HG03139 (cell line): Measurements from ENCODE around the gene IRAK2.
"Not testable (repeated sequence)": the region's sequence is repeated elsewhere in the genome, so short reads cannot be mapped to it uniquely, and the experiment has no call there.

ENCODE experiments used
- ATAC-seq: cut with Tn5 transposase; IDR thresholded peaks from one replicate; pipeline ENCODE4 v1.9.1; 2021; ENCODE audit not compliant: unreplicated experiment

The IRAK2 gene

DNA sequence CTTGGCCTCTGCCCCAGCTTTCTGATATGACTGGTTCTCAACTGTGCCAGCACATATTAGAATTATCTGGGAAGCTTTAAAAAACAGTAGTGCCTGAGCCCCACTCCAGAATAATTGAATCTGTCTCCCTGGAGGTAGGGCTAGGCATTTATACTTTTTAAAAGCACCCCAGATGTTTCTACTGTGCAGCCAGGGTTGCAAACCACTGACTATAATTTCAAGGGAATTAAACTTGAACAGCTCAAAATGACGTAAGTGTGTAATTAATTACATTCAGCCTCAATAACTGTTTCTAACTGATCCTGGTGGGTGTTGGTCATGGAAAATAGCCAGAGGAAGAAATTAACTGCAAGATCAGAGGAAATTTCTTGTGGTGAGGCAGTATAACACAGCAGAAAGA, 4.4 kb upstream of the IRAK2 start:
- ATAC-seq, result no peak

DNA sequence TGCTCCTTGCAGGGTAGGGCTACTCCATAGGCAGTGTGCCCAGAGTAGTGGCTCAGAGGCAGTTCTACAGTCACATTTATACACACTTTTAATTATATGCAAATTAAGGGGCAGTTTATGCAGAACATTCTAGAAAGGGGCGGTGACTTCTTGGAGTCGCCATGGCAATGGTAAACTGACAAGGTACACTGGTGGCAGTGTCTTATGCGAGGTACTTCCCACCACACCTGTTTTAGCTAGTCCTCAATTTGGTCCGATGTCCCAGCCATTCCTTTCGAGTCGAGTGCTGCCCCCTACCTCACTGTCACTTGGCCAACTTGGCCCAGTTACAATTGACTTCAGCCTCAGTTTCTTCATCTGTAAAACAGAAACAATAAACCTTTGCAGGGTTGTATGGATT, 3.8 kb upstream of the IRAK2 start:
- no peak for ATAC-seq

DNA sequence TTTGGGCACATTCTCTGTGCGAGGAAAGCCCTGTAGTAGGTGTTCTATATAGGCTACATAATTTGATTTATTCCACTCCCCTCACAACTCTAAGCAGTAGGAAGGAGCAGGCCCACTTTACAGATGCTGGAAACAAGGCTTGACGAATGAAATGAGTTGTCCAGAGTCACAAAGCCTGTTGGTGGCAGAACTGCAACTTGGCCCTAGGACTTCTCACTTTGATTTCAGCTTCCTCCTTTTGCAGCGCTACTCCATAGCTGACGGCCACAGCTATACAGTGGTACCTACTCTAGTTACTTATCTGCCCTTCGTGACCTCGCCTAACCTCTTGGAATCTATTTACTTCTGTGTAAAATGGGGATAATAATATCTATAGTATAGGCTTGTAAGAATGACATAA, 2.5 kb upstream of the IRAK2 start:
- ATAC-seq, result no peak

DNA sequence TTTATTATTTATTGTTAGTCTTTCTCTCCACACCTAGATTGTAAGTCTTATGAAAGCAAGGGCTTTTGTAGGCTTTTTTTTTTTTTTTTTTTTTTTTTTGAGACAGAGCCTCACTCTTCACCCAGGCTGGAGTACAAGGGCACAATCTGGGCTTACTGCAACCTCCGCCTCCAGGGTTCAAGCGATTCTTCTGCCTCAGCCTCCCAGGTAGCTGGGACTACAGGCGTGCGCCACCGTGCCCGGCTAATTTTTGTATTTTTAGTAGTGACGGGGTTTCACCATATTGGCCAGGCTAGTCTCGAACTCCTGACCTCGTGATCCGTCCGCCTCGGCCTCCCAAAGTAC, 546 bp upstream of the IRAK2 start:
- not testable (repeated sequence) for ATAC-seq

DNA sequence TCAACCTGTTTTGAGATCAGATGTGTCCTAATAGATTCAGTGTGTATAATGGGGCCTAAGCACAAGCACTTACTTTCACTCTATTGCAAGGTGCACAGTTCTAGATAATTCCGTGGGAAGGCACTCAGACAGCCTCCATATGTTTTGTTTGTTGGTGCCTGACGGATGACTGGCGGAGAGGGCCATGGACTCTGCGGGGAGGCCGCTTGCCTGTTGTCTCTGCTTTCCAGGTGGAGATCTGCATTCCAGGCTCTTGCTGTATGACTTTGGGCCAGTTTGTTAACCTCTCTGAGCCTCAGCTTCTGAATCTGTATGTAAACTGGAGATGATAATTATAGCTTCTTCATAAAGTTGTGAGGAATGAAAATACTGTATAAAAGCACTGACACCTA, 1.5 kb downstream of the IRAK2 start:
- ATAC-seq, result no peak

DNA sequence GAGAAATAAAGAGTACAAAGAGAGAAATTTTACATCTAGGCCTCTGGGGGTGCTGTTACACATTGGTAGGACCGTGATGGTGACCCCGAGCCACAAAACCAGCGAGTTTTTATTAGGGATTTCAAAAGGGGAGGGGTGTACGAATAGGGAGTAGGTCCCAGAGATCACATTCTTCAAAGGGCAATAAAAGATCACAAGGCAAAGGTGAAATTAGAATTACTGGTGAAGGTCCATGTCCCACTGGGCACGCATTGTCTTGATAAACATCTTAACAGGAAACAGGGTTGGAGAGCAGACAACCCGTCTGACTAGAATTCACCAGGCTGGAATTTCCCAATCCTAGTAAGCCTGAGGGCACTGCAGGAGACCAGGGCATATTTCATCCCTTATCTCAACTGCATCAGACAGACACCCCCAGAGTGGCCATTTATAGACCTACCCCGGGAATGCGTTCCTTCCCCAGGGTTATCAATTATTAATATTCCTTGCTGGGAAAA, 4.3 kb downstream of the IRAK2 start:
- ATAC-seq, result no peak

DNA sequence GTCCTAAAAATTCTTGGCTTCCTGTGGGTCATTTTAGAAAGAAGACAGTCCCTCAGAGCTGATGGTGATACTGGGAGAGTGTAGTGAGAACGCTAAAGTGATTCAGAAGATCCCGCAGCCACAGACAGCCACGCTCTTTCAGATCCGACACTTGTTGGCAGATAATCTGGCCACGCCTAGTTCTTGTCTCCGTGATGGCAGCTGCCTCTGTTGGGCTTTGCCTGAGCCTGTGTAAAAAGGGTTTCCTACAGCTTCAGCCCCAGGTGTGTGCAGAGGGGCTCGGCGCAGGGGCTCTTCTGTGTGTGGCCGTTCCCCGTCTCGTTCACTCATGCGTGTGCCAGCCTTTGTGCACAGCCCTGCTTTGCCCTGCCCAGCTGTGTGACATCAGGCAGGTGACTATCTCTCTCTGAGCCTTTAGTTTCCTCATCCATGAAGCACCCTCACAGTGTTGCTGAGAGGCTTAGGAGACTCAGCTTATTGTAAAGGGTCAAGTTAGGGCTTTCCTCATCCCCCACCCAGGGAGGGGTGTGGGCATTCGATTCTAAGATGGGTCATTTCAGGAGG, 6.3 kb downstream of the IRAK2 start:
- no peak for ATAC-seq

DNA sequence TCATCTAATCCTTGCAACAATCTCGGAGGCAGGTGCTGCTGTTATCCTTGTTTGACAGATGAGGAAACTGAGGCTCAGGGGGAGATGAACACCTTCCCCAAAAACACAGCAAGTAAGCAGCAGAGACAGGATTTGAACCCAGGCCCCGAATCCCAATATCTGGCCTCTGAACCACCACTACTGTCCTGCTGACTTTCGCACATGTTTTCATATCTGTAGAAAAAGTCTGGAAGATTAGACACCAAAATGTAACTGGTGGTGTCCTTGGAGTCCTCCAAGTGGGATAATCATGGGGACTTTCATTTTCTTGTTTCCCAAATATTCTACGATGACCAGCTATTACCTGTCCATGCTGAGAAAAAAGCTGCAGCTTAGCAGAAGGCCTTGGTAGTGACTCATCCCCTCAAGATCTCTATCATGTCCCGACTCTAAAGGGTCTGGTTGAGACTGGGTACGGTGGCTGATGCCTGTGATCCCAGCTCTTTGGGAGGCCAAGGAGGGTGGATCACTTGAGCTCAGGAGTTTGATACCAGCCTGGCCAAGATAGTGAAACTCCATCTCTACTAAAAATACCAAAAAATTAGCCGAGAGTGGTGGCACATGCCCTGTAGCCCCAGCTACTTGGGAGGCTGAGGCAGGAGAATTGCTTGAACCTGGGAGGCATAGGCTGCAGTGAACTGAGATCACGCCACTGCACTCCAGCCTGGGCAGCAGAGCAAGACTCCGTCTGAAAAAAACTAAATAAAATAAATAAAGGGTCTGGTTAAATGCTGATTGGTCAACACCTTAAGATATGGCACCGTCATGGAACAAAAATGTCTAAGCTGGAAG, 8.6 kb downstream of the IRAK2 start:
- no peak for ATAC-seq

DNA sequence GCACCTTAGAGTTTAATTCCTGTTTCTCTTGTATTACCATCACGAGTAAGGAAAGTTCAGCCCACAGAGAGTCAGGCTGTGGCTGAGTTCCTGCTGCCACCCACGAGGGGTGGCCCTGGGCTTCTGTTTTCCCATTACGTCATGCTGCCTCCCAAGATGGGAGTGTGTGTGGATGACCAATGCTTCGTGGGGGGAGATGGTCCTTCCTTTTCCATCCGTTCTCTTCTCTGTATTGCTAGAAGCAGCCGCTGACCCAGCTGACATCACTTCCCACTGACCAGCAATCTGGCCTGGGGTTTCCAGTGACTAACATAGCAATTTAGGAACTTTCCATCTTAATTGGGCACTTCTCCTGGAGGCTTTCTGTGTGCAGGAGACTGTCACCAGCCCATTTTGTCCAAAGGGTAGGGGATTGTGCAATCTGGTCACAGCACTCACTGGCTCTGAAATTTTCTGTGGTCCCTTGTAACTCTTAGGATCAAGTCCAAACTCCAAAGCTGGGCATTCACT, 9.3 kb downstream of the IRAK2 start:
- no peak for ATAC-seq

DNA sequence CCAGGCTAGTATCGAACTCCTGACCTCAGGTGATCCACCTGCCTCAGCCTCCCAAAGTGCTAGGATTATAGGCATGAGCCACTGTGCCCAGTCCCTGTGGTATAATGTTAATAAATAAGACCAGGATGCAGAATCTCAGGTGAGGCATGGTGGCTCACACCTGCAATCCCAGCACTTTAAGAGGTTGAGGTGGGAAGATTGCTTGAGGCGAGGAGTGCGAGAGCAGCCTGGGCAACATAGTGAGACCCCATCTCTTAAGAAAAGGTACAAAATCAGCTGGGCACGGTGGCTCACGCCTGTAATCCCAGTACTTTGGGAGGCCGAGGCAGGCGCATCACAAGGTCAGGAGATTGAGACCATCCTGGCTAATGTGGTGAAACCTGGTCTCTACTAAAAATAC, 10.6 kb downstream of the IRAK2 start:
- not testable (repeated sequence) for ATAC-seq

DNA sequence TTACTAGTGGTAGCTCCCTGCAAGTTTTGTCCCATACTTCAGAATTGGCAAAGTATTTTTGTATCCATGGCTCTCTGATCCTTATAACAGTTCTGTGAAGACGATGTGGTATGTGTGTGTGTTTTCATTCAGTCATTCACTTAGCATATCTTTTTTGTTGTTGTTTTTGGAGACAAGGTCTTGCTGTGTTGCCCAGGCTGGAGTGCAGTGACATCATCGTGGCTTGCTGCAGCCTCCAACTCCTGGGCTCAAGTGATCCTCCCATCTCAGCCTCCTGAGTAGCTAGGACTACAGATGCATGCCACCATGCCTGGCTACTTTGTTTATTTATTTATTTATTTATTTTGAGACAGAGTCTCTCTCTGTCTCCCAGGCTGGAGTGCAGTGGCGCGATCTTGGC, 11.4 kb downstream of the IRAK2 start:
- ATAC-seq, result not testable (repeated sequence)

DNA sequence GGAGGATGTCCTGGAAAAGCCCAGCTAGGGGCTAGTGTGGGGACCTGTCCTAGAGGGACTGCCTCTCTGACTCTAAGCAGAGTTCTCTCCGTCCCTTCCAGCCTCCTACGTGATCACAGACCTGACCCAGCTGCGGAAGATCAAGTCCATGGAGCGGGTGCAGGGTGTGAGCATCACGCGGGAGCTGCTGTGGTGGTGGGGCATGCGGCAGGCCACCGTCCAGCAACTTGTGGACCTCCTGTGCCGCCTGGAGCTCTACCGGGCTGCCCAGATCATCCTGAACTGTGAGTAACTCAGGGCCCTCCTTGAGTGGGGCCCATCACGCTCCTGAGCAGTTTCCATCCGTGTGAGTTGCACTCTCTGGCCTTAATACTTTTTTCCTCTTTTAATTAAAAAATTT, 13.0 kb downstream of the IRAK2 start:
- no peak for ATAC-seq

DNA sequence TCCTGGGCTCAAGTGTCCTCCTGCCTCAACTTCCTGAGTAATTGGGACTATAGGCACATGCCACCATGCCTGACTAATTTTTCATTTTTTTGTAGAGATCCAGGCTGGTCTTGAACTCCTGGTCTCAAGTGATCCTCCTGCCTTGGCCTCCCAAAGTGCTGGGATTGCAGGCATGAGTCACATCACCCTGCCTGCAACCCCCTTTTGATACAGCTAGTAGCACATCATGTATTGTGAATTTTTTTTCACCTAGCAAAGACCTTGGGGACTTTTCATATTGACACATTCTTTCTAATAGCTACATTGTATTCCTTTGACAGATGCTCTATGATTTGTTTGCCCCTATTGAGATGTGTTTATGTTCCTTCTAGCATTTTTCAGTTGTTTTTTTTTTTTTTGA, 14.2 kb downstream of the IRAK2 start:
- no peak for ATAC-seq

DNA sequence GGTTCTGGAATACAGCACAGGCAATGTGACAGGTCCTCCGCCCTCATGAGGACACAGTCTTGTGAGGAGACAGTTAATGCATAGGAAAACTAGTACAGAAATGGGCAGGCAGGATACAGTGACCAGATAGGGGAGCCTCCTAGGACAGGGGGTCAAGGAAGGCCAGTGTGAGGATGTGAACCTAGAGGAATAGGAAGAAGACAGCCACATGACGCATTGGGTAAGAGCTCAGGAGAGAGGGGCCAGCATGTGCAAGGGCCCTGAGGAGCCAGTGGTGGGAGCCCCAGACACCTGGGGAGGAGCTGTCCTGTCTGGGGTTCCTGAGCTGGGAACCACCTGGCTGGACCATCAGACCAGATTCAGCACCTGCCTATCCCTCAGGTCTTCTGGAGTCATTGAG, 15.6 kb downstream of the IRAK2 start:
- ATAC-seq, result no peak

DNA sequence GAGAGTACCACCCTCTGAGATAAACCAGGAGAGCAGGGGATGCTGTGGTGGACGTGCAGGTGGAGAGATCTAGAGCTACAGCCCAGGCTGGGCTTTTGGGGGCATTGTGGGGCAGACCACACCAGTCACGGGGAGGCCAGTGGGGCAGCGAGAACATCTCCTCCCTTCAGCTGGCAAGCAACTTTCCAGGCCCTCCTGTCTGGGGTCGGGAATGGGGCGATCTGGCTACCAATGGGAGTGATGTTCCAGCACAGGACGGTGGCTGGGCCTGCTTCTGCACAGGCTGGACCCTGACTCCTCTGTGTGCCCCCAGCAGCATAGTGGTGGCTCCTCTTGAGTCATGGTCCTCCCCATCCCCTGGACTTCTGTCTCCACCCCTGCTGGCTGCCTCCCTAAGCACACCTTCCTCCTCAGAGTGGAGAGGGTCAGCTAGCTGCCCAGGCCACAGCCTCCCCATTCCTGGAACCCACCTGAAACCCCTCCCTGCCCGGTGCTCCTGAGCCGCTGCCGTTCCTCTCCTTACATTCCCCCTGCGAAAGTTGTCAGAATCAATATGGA, 16.1 kb downstream of the IRAK2 start:
- no peak for ATAC-seq

DNA sequence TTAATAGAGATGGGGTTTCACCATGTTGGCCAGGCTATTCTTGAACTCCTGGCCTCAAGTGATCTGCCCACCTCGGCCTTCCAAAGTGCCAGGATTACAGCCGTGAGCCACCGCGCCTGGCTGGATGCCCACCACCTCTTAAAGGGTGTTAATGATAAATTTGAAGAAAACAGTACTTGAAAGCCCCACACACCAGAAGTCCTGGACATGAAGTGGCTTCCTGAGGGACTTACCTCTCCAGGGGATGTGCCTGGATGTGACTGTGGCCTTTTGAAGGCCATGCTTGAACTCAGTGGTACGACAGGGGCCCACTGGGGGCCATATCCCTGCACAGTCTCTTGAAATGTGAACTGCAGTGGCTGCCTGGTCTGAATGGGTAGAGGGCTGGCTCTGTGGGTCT, 18.2 kb downstream of the IRAK2 start:
- ATAC-seq, result no peak

DNA sequence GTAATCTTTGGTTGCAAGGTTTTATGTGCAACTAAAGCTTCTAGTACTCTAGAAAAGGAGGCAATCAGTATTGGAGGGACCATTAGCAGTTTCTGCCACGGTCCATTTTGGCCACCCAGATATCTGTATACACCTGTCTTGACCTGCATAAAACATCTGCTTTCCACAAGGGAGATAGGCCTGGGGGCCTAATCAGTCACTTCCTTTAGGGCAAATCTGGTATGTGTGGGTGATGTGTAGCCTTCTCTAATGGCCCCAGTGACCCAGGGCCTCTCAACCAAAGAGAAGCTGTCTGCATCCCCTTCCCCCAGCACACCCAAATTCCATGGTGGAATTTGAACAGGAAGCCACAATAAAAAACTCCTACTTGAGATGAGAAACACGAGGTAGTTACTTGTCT, 19.5 kb downstream of the IRAK2 start:
- ATAC-seq, result no peak

DNA sequence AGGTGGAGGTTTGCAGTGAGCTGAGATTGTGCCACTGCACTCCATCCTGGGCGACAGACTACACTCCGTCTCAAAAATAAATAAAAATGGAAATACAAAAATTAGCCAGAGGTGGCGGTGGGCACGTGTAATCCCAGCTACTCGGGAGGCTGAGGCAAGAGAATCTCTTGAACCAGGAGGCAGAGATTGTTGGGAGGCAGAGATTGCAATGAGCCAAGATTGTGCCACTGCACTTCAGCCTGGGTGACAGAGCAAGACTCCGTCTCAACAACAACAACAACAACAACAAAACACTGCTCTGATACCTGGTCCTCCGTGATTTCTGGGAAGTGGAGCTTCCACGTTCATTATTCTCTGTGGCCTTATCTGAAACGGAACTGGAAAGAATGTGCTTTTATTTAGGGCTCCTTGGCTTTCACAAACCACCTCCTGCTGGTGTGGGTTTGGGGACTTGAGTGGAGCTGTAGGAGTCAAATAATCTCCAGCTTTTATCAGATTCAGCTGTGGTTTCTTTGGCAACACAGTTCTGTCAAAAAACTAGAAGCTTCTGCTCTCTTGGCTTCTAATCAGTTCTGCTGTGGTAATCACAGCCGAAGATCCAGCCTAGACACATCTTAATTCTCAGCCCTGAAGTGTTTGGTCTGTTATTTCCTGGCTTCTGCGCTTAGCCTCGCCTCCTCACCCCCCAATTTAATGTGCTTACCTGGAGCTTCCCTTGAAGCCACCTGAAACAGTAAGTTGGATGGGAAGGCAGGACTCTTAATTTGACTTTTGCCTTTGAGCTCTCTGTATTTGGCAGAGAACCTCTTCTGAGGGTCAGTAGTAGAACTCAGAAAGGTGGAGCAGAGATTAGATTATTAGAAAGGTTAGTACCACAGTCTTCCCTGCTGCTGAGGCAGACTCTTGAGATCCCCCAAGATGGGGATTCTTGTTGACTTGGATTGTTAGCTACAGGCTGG, 21.4 kb downstream of the IRAK2 start:
- no peak for ATAC-seq

DNA sequence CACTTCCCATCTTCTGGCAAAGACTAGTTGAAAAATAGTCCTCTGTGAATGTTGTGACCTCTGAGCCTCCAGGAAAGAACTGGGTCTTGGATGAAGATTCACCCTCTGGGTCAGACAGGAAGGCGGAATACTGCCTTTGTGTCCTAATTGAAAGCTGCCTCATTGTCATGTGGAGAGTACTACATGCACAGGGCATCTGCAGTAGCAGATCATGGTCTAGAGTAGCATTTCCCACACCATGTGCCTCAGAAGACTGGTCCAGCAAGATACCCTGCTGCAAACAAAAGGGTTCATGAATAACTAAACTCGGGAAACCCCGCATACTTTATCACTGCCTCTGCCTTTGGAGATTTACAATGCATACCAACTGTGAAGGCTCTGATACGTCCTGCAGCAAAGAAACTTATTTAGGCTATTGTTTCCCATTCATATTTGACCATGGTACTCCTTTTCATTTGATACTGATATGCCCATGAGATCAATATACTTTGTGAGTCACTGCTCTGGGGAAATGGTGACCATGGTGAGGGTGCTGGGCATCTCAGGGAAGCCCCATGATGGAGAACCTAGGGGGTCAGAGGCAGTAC, 22.7 kb downstream of the IRAK2 start:
- ATAC-seq, result no peak

DNA sequence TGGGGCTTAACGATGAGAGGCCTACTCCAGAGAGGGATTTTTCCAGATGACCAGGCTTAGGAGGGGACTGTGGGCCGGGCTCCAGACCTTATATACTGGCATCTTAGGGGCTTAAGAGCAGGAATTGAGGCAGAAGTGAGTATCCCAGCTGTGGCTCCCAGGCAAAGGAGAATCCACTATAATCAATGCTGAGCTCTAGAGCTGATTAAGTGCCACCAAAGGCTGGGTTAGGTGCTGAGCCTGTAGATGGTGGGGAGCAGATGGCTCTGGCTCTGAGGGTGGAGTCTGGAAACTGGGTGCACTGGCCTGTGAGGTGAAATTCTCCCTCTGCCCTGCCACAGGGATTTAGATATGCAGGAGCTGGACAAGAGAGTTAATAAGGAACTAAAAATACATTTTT, 23.2 kb downstream of the IRAK2 start:
- ATAC-seq, result no peak
